ENCODE results near the gene FGF13. TPM values are rescaled to one million over a fixed set of nuclear protein-coding genes. Genes with fewer than 3 reads are reported as not detected.

FGF13 gene
- total RNA-seq, 1 experiment from 2014 or later, result 17.1 TPM

DNA sequence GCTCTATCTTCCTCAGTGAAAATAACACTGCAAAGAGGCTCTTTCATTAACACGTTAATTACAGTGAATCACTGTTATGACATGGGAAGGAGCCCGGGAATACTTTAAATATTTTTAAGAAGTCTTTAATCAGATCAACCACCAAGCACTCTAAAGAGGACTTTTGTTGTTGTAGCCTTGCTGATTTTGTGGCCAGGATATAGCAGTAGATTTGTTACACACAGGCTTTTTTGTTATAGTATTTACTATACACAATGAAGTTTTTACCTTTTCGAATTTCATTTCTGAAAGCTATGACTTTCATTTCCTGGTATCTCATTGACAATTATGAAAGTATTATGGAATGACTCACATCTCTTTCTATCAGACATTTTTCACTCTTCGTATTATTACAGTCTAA is 20.3 kb downstream of the FGF13 start:
- H3K4me3 Mint-ChIP-seq, result no peak overlapping the region
- no peak overlapping the region for H2BK15ac ChIP-seq (ENCODE audit: low read depth, low read length)
- no peak overlapping the region for H3T11ph ChIP-seq (ENCODE audit: low read length)
- no peaks in the 10 kb centered on the region for H3K9me3 ChIP-seq (ENCODE audit: control insufficient read depth, low read depth, low read length)
- no peak overlapping the region for H3K27ac Mint-ChIP-seq
- H3K56ac ChIP-seq (ENCODE audit: insufficient read length, low read depth, low read length), result no peak overlapping the region
- peaks cover 3 to 5% of the 10 kb centered on the region in 2 experiments; a peak in 2 of 4 replicates for H3K4me1 Mint-ChIP-seq
- H3K18ac ChIP-seq (ENCODE audit: insufficient read length, low read depth, low read length), result no peak overlapping the region
- no peak overlapping the region for H4K8ac ChIP-seq (replicated peaks; ENCODE audit: insufficient read length, low read depth, low read length)
- no peak overlapping the region for H3K27ac ChIP-seq (ENCODE audit: insufficient read length, low read depth, low read length)
- H3K79me1 ChIP-seq (ENCODE audit: insufficient read depth, low read depth, low read length, poor library complexity, severe bottlenecking), result no peaks in the 10 kb centered on the region
- H3K9ac ChIP-seq (ENCODE audit: extremely low read depth, insufficient read length, low read length), result no peak overlapping the region
- no peak overlapping the region for H3K4me2 ChIP-seq (ENCODE audit: insufficient read depth, insufficient read length, low read length)
- H4K91ac ChIP-seq (ENCODE audit: insufficient read length, low read depth, low read length), result no peak overlapping the region
- H3K9me3 Mint-ChIP-seq, result peaks cover 0 to 34% of the 10 kb centered on the region in 2 experiments; a peak in 2 of 5 replicates
- TF ChIP-seq, protein P1, sequence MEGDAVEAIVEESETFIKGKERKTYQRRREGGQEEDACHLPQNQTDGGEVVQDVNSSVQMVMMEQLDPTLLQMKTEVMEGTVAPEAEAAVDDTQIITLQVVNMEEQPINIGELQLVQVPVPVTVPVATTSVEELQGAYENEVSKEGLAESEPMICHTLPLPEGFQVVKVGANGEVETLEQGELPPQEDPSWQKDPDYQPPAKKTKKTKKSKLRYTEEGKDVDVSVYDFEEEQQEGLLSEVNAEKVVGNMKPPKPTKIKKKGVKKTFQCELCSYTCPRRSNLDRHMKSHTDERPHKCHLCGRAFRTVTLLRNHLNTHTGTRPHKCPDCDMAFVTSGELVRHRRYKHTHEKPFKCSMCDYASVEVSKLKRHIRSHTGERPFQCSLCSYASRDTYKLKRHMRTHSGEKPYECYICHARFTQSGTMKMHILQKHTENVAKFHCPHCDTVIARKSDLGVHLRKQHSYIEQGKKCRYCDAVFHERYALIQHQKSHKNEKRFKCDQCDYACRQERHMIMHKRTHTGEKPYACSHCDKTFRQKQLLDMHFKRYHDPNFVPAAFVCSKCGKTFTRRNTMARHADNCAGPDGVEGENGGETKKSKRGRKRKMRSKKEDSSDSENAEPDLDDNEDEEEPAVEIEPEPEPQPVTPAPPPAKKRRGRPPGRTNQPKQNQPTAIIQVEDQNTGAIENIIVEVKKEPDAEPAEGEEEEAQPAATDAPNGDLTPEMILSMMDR (conservative IDR thresholded peaks at IDR 0.05), result no peak
- no peak overlapping the region for H2BK5ac ChIP-seq (ENCODE audit: insufficient read length, low read length)
- no peak overlapping the region for H3K4ac ChIP-seq (ENCODE audit: low read depth, low read length)
- H4K5ac ChIP-seq (ENCODE audit: insufficient read length, low read depth, low read length), result no peak overlapping the region
- WGBS (ENCODE audit: extremely low coverage, insufficient read length, low lambda C conversion rate), result no CpG with 5 or more reads among the region's 4 CpGs
- H2BK120ac ChIP-seq (ENCODE audit: low read depth, low read length, poor library complexity, severe bottlenecking), result no peak overlapping the region
- H3K36me3 Mint-ChIP-seq (ENCODE audit: insufficient read depth in 1 of 3, low read depth in 3 of 3), result peaks cover 0 to 6% (median 0%) of the 10 kb centered on the region in 3 experiments; a peak in 1 of 7 replicates
- no peak overlapping the region for H2BK20ac ChIP-seq (ENCODE audit: low read depth, low read length, poor library complexity, severe bottlenecking)
- no peaks in the 10 kb centered on the region for H3K4me1 ChIP-seq (ENCODE audit: insufficient read depth, low read length)
- no peaks in the 10 kb centered on the region for H3K27me3 Mint-ChIP-seq (ENCODE audit: low read depth)
- no peak overlapping the region for H3K14ac ChIP-seq (ENCODE audit: insufficient read depth, low read length)
- no peaks in the 10 kb centered on the region for H3K79me2 ChIP-seq (ENCODE audit: insufficient read depth, low read length)
- no peak overlapping the region for H2AK5ac ChIP-seq (ENCODE audit: insufficient read length, low read length)
- no peak for DNase-seq
- H3K27me3 ChIP-seq (ENCODE audit: insufficient read depth, low read length), result no peaks in the 10 kb centered on the region
- no peaks in the 10 kb centered on the region for H3K23me2 ChIP-seq (ENCODE audit: insufficient read length, low read depth, low read length, poor library complexity, severe bottlenecking)
- H4K20me1 ChIP-seq (ENCODE audit: control insufficient read depth, insufficient read depth, insufficient read length), result no peaks in the 10 kb centered on the region
- no peak overlapping the region for H3K23ac ChIP-seq (ENCODE audit: insufficient read length, low read depth, low read length)
- no peak overlapping the region for H2BK12ac ChIP-seq (ENCODE audit: insufficient read length, low read depth, low read length)
- H2AFZ ChIP-seq (ENCODE audit: low read length), result no peak overlapping the region
